Activated CD4-positive, CD25-positive, alpha-beta regulatory T cell treated with anti-CD3 and anti-CD28 coated beads, Interleukin-2, amount 50 U/mL, for 24 hours (primary cell): ENCODE results near the gene CAMK2A.

Source experiments
- ATAC-seq, 2 donors: fragments of 150-1000 bp; cut with Tn5 transposase; one replicate each; pipeline ENCODE4 v1.10.0; 2021; ENCODE audit warnings: mild to moderate bottlenecking in 1 of 2, moderate library complexity in 1 of 2

CAMK2A gene

DNA sequence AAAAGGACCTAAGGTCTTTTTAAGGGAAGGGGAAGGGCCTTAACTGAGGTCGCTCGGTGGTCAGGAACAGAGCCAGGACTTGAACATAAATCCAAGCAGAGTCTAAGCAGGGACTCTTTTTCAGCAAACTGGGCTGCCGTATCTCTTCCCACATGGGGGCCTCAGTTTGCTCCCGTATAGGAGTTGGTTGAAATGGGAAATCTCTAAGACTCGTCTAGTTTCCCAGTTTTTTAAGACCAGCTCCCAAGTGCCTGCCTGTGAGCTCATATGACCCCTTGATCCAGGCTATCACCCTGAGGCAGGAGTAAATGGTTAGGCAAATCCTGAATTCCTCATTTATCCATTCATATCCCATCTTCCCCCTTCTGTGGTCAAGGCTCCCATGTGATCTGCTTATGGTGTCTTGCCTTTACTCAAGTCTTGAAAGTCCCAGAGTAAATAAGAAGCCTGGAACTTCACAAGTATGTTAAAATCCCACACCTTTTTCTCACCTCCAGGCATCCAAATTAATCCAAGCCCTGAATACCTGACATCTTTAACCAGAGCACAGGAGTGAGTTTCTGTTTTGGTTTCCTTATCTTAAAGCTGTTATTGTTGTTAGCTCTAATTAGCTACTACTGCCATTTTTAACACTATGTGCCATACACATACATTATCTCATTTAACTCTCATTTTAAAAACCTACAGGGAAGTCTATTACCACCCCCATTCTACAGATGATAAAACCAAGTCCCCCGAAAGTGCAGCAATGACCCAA, 10.2 kb upstream of the CAMK2A start:
- ATAC-seq, result no peak

DNA sequence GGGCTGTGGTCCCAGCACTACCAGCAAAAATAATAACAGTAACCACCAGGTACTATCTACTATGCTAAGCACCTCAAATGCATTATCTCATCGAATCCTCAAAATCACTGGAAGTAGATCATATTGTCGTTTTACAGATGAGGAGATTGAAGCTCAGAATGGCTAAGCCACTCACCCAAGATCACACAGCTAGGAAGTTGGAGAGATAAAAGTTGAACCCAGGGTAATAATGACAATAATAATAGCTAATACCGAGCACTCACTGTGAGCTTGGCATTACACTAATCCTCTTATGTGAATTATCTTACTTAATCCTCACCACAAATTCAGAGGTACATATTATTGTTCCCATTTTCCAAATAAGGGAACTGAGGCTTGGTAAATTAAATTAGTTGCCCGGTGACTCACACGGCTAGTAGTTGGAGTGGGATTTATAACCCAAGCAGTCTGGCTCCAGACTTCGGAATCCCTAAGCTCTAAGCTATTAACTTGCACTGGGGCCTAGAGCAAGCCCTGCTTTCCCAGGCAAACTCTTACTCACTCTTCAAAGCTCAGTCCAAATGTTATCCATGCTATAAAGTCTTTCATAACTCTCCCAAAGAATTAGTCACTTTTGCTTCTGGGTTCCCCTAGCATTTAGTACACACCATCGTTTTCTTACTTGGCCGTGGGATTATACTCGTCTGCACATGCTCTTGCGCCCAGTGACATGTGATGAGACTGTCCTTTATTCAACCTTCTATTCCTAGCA, 9.3 kb upstream of the CAMK2A start:
- no peak for ATAC-seq

DNA sequence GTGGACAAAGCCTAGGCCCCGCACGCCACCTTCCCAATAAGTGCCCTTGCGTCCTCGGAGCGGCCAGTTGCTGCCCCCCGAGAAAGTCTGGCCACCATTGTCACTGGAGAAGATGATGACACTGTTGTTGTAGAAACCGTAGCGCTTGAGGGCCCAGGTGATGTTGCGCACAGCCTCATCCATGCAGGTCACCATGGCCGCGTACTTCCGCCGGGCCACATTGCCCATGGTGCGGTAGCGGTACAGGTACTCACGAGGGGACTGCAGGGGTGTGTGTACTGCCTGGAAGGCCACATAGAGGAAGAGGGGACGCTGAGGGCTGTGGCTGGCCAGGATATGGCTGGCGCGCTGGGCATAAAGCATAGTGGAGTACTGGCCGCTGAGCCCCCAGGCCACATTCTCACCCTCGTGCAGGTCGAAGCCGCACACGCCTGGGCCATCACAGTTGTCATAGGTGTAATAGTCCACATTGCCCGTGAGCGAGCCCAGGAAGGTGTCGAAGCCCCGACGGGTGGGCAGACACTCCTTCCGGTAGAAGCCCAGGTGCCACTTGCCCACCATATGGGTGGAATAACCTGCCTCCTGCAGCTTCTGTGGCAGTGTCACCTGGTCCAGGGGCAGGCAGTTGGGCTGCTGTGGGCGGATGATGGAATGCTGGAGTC, 8.5 kb upstream of the CAMK2A start:
- ATAC-seq, result no peak

DNA sequence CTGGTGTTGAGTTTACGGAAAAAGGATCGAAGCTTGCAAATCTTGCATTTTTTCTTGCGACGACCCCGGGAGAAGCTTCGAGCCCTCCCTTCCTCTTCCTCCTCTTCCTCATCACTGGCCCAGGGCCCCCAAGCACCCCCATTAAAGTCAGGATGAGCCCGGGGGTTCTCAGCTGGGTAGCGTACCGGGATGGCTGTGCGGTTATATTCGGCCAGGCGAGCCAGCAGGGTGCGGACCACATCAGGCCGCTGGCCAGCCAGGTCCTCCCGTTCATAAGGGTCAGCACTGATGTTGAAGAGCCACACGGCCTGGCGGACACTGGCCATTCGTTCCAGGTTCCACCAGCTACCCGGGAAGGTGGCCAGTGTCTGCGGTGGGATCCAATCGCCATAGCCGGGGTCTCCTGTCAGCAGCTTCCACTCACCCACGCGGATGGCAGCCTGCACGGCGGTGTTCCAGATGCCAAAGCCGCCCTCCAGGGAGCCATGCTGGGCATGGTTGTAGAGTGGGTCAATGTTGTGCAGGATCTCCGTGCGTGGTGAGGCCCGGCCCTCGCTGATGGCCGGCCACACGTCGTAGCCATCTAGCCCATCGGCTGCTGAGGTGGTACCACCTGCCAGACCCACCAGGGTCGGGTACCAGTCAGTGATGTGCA, 7.8 kb upstream of the CAMK2A start:
- ATAC-seq, result no peak

DNA sequence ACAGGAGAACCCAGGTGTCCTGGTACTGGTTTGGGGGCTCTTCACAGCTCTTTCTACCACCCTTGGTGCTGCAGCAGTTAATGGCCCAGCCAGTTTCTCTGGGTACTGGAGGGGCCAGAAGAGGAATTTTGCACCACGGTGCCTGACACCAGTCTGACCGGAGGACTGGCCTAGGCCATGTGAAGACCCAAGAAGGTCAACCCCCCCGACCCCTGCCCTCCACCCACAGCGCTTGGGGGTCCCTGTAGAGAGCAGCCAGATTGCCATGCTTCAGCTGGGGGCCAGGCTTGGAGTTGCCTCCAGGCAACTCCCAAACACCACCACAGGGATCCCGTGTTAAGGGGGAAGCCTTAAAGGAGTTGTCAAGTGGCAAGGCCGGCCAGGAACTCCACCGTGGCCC, 6.9 kb upstream of the CAMK2A start:
- ATAC-seq, result no peak

DNA sequence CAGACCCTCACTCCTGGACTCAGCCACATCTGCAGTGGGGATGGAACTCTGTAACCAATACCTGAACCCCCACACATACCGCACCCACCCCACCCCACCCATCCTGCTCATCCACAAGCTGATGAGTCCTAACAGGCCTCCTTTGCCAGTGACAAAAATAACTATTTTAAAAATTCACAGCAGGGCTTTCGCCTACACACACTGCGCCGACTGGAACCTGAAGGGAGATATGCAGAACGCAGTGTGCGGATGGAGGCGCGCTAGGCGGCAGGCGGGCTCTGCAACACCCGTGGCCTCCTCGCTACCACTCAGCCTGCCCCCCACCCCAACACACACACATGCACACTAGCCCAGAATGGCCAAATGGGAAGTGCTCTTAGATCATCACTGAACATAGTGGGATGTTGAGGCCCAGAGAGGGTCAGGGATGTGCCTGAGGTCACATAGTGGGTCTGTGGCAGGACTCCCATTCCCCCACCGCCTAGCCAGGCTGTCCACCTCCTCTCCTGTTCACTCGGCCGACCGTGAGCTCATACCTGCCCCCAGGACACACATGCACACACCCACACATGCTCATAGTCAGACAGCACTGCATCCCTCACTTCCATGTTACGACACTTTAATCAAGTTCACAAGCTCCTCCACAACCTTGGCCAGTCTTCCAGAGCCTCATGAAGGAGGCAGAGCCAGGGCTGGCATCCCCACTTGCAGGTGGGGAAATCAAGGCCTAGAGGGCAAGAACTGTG, 6.3 kb upstream of the CAMK2A start:
- ATAC-seq, result no peak

DNA sequence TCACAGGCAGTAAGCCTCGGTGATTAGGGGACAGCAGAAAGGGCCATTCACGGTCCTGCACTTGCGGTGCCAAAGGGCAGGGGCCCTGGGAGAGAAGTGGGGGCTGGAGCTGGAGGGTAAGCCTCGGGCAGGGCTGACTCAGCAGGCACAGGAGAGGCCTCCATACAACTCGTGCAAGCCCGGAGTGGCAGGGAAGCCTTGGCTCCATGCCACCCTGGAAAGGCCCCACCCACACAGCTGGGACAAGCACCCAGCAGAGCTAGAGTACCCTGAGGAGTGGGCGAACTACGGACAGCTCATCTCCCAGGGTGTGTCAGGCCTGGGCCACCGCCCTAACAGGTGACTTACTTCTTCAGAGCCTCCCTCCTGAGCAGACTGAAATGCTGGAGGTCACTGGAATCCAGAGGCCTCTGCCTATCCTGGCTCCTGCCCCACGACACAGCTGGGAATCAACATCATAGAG, 5.6 kb upstream of the CAMK2A start:
- ATAC-seq, result no peak

DNA sequence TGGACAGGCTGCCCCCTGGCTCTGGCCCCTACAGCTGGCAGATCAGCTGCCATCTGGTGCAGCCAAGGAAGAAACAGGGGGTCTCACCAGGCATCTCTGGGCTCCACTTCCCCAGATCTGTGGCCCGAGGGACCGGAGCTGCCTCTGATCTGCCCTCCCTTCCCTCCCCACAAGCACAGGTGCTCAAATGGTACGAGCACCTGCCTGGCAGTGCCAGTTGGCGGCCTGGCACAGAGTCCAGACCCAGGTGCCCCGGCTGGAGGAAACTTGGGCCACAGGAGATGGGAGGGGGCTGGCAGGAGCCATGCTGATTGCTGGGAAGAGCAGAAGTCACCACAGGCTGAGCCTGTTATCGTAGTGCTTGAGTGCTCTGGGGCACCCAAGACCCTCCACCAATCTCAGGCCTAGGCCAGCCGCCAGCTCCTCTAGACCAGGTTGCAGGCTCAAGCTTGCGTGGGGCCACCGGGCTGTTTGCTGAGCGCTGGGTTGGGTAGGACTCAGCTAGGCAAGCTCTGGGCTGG, 5.0 kb upstream of the CAMK2A start:
- ATAC-seq, result no peak

DNA sequence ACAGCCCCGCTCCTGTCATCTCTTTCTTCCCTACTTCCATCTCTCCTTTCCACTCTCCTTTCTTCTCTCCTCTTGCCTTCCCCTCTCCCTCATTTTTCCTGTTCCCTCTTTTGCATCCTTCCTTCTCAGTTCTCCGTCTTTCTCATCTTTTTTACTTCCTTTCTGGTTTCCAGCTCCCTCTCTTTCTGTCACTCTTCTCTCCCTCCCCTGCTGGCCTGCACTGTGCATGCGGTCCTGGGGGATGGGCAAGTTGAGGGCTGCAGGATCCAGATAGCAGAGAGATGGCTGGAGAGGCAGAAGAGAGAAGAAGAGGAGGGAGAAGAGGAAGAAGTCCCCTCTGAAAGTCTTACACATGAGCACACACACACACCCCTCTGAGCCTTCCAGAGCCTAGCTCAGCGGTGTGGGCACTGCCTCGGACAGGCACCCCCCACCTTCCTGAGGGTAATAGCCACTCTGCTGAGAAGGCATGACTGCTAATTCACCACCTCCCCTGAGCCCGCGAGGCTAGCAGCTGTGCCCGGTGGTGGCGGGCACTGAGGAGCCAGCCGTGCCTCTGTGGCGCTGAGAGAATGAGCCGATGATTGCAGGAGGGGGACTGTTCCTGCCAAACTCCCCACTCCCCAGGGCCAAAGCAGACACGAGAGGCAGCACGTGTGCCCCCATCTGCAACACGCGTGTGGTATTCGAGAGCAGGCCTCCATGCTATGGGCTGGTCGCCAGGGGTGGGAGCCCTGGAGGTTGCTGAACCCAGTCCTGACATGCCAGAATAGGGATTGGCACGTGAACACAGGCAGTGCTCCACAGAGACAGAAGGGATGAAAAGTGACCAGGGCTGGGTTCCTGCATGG, 3.7 kb upstream of the CAMK2A start:
- ATAC-seq, result no peak

DNA sequence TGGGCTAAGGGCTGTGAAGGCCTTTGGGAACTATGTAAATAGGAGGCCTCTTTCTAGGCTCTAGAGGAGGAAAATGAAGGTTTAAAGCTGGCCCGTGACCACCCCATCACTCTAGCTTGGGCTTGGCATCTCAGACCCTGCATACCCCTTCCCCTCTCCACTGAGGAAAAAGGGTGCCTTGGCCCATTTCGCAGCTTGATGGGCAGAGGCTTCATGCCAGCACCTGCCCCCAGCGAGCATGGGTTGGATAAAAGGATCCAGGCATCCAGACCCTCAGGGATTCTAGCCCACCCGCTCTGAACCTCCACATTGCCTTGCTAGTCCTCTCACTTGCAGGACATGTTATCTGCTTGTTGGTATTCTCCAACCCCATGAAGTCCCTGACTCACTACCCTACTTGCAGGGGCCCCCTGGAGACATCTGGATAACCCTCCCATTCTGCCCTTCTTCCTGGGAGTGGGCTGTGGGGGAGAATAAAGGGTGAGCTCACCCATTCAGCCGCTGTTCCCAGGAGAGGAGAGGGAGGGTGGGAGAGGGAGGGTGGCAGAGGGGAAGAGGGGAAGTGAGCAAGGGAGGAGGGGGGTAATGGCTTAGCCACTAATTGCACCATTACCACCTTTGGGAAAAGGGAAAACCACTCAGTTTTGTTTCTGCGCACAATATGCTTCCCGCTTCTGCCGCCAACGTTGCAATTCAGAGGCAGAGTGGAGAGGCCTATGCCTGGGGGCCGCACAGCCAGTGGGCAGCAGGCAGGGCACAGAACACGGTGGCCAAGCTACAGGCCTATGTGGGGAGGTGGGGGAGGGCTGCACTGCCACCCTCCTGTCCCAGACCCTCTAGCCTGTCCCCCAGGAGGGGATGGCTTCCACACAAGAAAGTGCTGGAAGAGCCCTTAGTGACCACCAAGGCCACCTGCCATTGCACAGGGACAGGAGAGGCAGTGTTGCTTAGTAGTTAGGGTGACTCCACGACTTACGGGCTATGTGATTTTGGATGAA, 2.1 kb upstream of the CAMK2A start:
- ATAC-seq, result no peak

DNA sequence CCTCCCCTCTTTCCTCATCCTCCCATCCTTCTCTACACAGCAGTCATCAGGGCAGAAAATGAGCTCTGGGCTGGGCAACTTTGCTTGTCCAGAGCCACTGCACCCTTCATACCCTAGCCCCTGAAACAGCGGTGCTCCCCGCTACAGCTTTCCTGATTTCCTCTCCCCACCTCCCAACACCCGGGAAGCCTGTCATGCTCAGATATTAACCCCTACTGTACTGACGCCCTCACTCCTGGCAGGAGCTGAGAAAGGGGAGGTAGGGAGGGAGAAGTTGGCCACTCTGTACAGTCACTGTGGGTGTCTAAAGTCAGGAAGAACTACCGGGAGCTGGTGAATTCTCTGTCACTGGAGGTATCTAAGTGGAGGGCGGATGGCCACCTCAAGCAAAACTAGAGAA, 782 bp downstream of the CAMK2A start:
- no peak for ATAC-seq

DNA sequence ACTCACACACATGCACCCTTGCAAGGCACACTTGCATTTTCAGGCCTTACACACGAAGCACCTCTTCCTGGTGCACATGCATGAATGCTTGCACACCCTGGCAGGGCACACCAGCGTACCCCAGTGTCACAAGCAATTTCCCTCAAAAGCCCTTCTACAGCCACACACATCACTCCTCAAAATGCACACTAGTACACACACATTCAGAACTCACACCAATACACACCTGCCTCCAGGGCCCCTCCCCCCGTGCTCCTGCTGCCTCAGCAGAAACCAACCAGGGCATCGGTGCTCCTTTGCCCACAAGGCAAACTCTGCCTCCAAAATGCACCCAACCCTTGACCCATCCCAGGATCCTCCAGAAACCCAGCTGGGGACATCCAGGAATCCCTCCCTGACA, 1.2 kb downstream of the CAMK2A start:
- no peak for ATAC-seq

DNA sequence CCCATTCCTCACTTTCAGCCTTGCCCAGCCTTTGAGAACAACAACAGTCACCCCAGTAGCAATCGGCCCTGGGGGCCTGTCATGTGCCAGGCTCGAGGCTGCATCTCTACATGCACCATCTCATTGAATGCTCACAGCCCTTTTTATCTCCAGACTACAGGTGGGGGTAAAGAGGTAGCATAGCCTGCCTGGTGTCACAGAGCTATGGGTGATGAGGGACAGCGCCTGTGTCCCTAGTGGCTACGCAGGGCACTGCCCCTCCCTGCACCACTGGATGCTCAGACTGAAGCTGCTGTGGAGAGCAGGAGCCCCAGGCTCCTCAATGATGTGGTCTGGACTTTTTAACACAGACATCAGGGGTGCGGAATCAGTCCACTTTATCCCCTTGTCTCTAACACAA, 2.8 kb downstream of the CAMK2A start:
- no peak for ATAC-seq

DNA sequence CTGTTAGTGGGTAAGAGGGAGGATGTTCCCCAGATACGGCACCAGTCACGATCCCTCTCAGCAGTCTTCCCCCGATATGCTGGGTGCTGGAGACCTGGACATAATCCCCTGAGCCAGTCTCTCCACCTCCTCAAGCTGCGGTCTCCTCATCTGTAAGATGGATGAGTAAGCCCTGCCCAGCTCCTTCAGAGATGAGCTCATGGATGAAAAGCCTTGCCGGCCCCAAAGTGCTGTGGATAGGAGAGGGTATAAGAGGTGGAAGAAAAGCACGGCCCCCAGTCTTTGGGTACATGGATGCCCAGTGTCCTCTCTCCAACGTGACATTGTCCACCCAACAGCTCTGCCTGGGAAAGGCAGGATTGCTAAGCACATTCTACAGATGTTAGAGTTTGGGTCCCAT, 4.5 kb downstream of the CAMK2A start:
- ATAC-seq, result no peak

DNA sequence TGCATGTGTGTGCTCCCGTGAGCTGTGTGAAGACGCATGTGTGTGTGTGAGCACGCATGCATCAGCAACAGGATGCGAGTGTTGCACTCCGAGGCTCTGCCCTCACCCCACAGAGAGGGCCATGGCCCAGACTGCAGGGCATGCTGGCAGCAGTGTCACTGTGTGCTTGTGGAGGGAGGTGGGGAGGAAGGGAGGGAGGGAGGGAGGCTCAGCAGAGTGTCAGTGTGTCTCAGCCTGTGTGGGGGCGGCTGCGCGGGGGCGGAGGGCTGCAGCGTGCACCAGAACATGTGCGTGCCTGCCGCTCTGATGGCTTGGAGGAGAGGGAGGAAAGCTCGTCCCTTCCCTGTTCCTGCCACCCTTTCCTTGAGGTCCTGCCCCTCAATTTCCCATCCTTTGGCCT, 5.3 kb downstream of the CAMK2A start:
- ATAC-seq, result no peak

DNA sequence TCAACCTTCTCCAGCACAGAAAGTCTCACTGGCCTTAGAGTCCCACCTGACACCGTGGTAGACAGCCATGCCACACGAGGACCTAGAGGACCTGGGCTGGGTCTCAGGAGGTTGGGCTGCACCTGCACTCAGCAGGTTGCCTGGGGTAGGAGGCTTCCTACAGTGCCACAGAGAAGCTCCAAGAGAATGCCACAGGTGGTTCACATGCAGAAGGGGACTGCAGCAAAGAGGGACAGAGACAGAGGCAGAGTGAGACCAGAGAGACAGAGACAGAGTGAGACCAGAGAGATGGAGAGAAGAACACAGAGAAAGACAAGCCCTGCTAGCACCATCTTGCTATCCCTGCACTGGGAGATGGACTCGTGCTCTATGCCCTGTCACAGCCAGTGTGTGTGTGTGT, 5.7 kb downstream of the CAMK2A start:
- no peak for ATAC-seq

DNA sequence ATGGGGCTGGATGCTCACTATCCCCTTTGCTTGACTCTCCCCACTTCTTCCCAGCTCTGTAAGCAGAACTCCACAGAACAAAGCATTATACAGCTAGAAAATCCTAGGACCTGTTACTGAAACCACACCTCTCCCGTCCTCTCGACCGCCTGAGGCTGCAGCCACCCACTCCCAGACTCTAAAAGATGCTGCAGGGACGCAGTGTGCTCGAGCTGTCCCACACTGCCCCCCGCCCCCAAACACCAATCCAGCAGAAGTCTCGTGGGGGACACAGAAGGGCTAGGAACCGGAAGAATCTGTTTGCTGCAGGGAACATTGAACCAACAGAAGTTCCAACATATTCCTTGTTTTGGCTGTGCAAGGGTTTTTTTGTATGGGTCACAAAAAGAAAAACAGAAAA, 7.6 kb downstream of the CAMK2A start:
- ATAC-seq, result no peak

DNA sequence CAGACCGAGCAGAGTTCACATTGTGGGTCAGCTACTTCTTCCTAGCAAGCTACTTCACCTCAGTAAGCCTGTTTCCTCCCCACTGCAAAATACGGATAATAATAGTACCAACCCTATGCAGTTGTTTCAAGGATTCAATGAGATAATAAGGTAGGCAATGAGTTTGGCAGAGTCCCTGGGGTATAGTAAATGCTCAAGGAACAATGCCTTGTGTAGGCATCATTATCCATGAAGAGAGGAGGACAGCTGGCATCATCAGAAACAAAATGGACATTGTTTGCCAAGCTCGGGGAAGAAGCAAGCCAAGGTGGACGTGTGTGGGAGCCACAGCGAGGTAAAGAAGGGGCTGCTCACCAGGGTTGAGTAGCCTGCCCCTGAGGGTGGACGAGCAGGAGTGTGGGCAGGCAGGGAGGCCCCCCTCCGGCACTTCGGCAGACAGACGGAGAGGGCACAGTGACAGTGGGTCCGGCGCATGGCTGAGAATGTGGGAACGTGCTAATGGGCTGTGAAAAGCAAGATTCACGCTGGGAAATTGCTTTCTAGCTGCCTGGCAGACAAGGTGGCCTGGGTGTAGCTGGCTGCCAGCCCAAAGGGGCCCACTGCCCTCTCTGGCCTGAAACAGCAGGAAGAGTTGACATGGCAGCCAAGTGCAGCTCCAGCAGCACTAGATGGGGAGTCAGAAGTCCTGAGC, 10.1 kb downstream of the CAMK2A start:
- ATAC-seq, result no peak

DNA sequence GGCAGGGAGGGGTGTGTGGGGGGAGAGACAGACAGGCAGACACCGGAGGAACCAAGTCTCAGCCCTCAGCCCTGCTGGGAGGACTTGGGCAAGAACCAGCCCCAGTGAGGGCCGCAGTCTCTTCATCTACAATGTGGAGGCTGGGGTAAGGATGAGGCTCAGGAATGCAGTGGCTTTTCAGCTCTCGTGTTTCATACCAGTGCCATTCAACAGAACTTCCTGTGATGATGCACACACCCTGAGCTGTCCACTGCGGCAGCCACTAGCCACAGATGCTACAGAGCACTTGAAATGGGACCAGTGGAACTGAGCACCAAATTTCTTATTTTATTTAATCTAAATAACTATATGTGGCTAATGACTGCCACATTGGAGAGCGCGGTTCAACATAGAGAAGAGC, 10.7 kb downstream of the CAMK2A start:
- no peak for ATAC-seq
